Uterus (tissue), 4 donors: Measurements from ENCODE around the gene FANCC. TPM values are rescaled to one million over a fixed set of nuclear protein-coding genes. Genes with fewer than 3 reads are reported as not detected.

Experiments
- DNase-seq, 2 donors: peaks; one replicate each; pipeline ENCODE4 v3.0.0-alpha.2; 2019 to 2020
- H3K27ac ChIP-seq, 2 donors: fragments of 200-600 bp; sonication (generic); 1 replicate in 1 of 2; 2 replicates in 1 of 2; pipeline ENCODE4 v1.5.1; 2016 to 2018
- H3K27me3 ChIP-seq, 2 donors: fragments of 200-600 bp; sonication (generic); one replicate each; pipeline ENCODE4 v1.5.1; 2018 to 2019; ENCODE audit warnings: control low read depth in 1 of 2
- H3K36me3 ChIP-seq, 2 donors: fragments of 200-600 bp; sonication (generic); one replicate each; pipeline ENCODE4 v1.5.1; 2019; ENCODE audit warnings: control low read depth in 1 of 2
- H3K4me1 ChIP-seq, 2 donors: fragments of 200-600 bp; sonication (generic); one replicate each; pipeline ENCODE4 v1.5.1; 2018 to 2019; ENCODE audit warnings: control low read depth in 1 of 2
- H3K4me3 ChIP-seq, 2 donors: fragments of 200-600 bp; sonication (generic); 1 replicate in 1 of 2; 2 replicates in 1 of 2; pipeline ENCODE4 v1.5.1; 2018 to 2019; ENCODE audit warnings: mild to moderate bottlenecking in 1 of 2
- H3K9me3 ChIP-seq, 2 donors: fragments of 200-600 bp; sonication (generic); one replicate each; pipeline ENCODE4 v1.5.1; 2019; ENCODE audit warnings: control low read depth in 1 of 2
- POLR2A ChIP-seq, 2 donors: fragments of 450-650 bp; IDR thresholded peaks; one replicate each; pipeline ENCODE4 v1.6.1; 2016; ENCODE audit warnings: antibody characterized with exemption in 2 of 2, mild to moderate bottlenecking in 1 of 2, moderate library complexity in 1 of 2
- intact Hi-C: fragments of 100-400 bp; cut with DNase I; formaldehyde crosslinking; loops from one replicate; pipeline ENCODE4 v1.15.1; 2023; ENCODE audit warnings: low total_unique reads
- total RNA-seq, 4 donors: library from RNA; depleted of rRNA in 3 of 4; stranded (reverse); fragments of >200 nt in 3 of 4; gene quantifications; one replicate each; pipeline versions ENCODE4 v1.1.0 to v1.2.4, GENCODE V29; 2014 to 2023
- TF ChIP-seq, protein P1 (sequence below), 4 experiments: fragments of 200-600 bp in 2 of 4; fragments of 450-650 bp in 2 of 4; sonication (generic) in 2 of 4; IDR thresholded peaks; one replicate each; pipeline ENCODE4 v1.5.1; 2016 to 2019; ENCODE audit warnings: antibody characterized with exemption in 4 of 4, mild to moderate bottlenecking in 2 of 4, moderate library complexity in 1 of 4
- donor health status: DM: yes; HTN: yes; CAD: no.

FANCC gene
- total RNA-seq, 4 donors from 2014 or later: 4.1 to 21.4 (median 15.9) TPM

DNA sequence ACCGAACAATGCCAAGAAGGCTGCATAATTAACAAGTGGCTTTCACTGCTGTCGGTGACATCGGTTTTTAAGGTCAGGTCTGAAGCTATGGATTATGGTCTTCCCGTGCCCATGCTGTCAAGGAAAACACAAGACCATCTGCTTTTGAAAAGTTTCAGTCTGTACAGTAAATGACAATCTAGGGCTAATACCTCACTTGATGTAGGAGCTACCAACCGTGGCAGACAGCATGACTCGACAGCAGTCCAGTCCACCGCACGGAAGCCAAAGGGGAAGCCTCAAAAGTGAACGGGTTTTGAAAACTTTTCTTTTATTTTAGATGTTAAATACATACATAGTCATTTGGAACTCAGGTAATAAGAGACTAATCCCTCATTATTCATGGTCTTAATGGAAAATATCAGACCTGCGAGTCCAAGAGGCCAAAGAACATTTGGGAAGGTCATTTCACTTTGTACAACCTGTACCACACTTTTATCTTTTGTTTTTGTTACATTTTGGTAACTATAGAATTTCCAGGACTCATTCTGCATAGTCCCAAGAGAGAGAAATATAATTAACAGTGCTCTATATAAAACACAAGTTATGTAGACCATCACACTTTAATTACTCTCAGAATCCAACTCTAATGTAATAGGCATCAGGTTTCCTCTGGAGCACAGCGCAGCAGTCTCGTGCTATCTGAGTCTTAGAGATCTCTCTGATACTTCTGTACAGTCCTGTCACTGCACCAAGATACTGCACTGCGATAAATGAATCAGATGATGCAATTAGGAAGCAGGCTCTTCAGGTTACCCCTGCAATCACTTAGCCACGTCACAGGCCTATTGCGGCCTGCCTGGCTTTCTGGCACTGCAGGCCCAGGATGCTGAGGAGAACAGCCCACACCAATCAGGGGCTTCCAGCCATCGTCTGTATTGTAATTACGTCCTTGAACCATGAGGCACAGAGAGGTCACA lies 184.9 kb downstream of the FANCC start:
- TF ChIP-seq, protein P1, sequence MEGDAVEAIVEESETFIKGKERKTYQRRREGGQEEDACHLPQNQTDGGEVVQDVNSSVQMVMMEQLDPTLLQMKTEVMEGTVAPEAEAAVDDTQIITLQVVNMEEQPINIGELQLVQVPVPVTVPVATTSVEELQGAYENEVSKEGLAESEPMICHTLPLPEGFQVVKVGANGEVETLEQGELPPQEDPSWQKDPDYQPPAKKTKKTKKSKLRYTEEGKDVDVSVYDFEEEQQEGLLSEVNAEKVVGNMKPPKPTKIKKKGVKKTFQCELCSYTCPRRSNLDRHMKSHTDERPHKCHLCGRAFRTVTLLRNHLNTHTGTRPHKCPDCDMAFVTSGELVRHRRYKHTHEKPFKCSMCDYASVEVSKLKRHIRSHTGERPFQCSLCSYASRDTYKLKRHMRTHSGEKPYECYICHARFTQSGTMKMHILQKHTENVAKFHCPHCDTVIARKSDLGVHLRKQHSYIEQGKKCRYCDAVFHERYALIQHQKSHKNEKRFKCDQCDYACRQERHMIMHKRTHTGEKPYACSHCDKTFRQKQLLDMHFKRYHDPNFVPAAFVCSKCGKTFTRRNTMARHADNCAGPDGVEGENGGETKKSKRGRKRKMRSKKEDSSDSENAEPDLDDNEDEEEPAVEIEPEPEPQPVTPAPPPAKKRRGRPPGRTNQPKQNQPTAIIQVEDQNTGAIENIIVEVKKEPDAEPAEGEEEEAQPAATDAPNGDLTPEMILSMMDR (IDR thresholded peaks at IDR 0.05): no peak
- TF ChIP-seq POLR2A (IDR thresholded peaks at IDR 0.05): no peak
- no peak for DNase-seq
- Histone ChIP-seq H3K27ac (no peak overlapping the region), H3K4me3 (no peak overlapping the region), H3K36me3 (no peaks in the 10 kb centered on the region), H3K4me1 (no peaks in the 10 kb centered on the region), H3K27me3 (no peaks in the 10 kb centered on the region), H3K9me3 (no peaks in the 10 kb centered on the region)
- intact Hi-C loops: loop anchor here (5.0 kb wide), 1 partner anchor 450 kb away; no protein-coding TSS in a partner anchor

DNA sequence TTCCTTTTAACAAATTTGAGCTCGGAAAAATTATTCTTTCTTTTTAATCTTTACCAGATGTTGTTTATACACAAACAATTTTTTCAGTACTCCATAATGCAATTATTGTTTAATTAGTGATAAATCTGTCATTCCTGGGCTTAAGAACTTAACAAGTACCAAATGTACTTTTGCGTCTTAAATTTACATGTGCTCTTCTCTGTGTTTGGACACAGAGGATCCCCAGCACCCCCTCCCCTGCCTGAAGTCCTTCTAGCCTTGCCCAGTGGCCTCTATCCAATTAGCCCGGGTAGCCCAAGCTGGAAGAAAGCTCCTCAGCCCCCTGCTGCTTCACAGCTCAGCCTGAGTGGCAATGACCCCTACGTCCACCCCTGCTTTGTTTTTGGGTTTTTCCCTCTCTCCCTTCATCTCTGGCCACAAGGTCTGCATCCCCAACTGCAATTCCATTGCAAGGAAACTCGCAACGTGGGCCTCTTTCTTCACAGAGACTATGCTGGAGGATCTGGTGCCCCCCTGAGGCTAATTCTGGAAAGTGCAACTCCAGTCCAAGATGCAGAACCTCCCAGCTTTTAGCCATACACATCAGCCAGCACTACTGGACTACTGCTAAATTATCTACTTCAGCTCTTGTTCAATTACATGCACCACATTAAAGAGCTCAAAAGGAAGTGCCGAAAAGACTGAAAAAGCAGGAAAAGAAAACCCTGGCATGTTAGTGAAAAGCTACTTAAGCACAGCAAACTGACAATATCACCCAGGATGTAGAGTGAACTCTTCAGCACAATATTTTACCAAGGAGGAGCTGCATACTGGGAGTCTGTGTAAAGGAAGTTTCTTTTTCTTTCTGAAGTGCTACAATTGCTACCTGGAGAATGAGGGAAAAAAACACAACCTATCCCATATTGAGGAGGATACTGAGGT lies 186.2 kb downstream of the FANCC start:
- peak overlapping the region in 1 of 2 donors; percentile 39 for H3K27ac ChIP-seq
- peak; percentile 76 to 83 for DNase-seq
- H3K27me3 ChIP-seq: no peaks in the 10 kb centered on the region
- H3K4me1 ChIP-seq: peaks cover 0 to 5% of the 10 kb centered on the region in 2 donors
- no peak overlapping the region for H3K4me3 ChIP-seq
- intact Hi-C loops: loop anchor here (5.0 kb wide), 1 partner anchor 449 kb away; no protein-coding TSS in a partner anchor
- H3K36me3 ChIP-seq: no peaks in the 10 kb centered on the region
- TF ChIP-seq, protein P1 (IDR thresholded peaks at IDR 0.05): peak; percentile 81 to 86 (median 83)
- TF ChIP-seq POLR2A (IDR thresholded peaks at IDR 0.05): no peak
- H3K9me3 ChIP-seq: no peaks in the 10 kb centered on the region

DNA sequence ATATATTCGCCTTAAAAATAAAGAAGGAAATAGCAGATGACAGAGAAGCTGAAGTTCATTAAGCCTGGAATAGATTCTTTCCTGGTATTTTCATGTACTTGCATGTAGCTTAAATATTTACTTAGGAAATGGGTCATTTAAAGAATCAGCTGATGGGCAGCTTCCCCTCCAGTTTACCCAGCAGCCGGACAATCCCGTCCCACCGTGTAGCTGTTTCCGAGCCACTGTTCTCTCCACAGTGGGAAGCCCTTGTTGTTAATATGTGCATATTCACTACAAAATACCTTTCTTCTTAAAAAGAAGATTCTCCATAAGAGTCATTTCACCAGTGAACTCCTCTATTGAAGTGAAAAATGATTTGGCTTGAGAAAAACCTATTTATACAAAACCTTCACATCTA lies 187.0 kb downstream of the FANCC start:
- intact Hi-C loops: loop anchor here (5.0 kb wide), 1 partner anchor 448 kb away; no protein-coding TSS in a partner anchor
- TF ChIP-seq POLR2A (IDR thresholded peaks at IDR 0.05): no peak
- TF ChIP-seq, protein P1 (IDR thresholded peaks at IDR 0.05): no peak
- H3K4me3 ChIP-seq: no peak overlapping the region
- H3K4me1 ChIP-seq: peaks cover 0 to 5% of the 10 kb centered on the region in 2 donors
- H3K36me3 ChIP-seq: no peaks in the 10 kb centered on the region
- H3K27ac ChIP-seq: peak overlapping the region in 1 of 2 donors; percentile 39
- DNase-seq: no peak
- H3K27me3 ChIP-seq: no peaks in the 10 kb centered on the region
- H3K9me3 ChIP-seq: no peaks in the 10 kb centered on the region

DNA sequence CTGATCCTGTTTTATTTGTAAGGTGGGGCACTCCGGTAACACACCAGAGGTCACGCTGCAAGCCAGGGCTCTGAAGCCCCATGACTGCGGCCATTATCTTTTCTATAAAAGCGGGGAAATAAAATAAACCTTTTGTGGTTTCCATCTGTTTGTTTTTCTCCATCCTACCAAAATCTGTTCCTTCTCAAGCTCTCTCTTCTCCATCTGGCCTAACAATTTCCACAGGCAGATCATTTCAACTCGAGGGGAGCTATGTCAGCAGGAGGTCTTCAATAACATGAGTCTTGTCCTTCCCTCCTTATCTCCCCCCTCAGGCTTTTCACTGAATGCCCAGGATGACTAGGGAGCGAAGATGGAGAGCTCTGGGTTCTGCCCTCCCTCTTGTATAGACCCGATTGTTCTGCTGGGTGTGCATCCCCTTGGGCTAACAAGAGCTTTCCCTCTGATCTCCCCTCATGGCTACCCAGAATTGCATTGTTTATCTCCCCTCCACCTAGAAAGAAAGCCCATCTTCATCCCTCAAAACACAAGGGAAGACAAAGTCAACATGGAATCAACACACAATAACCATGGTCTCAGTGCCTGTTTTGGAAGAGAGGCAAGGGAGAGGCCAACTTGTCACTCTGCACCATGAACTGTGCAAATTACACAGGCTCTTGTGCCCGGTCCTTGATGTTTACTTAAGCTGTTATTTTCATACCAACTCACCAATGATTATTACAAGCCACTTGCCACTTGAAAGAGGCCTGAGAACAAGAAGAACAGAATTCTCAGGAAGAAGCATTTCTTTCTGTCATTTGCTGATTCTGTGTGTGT lies 187.8 kb downstream of the FANCC start:
- Histone ChIP-seq H3K36me3 (no peaks in the 10 kb centered on the region), H3K4me1 (peaks cover 0 to 5% of the 10 kb centered on the region in 2 donors), H3K27ac (no peak overlapping the region), H3K27me3 (no peaks in the 10 kb centered on the region), H3K4me3 (no peak overlapping the region), H3K9me3 (no peaks in the 10 kb centered on the region)
- no peak for DNase-seq
- TF ChIP-seq POLR2A (IDR thresholded peaks at IDR 0.05): no peak
- TF ChIP-seq, protein P1 (IDR thresholded peaks at IDR 0.05): no peak
- intact Hi-C loops: loop anchor here (5.0 to 10.0 kb wide), 2 partner anchors 95 to 447 kb away; no protein-coding TSS in a partner anchor
